HG02610 (cell line): Measurements from ENCODE around the gene INPP5D.
"Not testable (repeated sequence)": the region's sequence is repeated elsewhere in the genome, so short reads cannot be mapped to it uniquely, and the experiment has no call there.

Source experiments
- ATAC-seq: cut with Tn5 transposase; IDR thresholded peaks from one replicate; pipeline ENCODE4 v1.9.1; 2021; ENCODE audit warnings: mild to moderate bottlenecking, moderate library complexity; ENCODE audit not compliant: unreplicated experiment

The INPP5D gene

GRCh38 chr2:233114421-233114861 is 54.3 kb downstream of the INPP5D start:
- no peak for ATAC-seq

DNA sequence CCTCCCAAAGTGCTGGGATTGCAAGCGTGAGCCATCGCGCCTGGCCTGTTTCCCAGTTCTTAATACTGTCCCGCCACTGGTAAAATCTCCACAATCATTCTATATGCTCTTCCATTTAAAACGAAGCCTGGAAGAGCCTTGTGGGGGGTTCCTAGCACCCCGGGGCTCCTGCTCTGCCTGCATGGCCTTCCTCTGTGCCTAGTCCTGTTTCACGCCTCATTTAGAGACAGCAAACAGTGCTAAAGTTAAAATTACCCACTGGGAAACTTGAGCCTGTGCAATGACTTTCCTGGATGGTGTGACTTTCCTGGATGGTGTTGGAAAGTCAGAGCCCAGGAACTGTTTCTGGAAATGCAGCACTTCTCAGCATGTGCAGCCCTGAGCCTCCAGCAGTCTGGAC is 55.0 kb downstream of the INPP5D start:
- ATAC-seq: no peak

GRCh38 chr2:233115741-233116140 is 55.6 kb downstream of the INPP5D start:
- no peak for ATAC-seq

- no peak for ATAC-seq
Measured at GRCh38 chr2:233116946-233117345, 56.8 kb downstream of the INPP5D start.

- no peak for ATAC-seq
Measured at GRCh38 chr2:233117351-233117750, 57.2 kb downstream of the INPP5D start.

DNA sequence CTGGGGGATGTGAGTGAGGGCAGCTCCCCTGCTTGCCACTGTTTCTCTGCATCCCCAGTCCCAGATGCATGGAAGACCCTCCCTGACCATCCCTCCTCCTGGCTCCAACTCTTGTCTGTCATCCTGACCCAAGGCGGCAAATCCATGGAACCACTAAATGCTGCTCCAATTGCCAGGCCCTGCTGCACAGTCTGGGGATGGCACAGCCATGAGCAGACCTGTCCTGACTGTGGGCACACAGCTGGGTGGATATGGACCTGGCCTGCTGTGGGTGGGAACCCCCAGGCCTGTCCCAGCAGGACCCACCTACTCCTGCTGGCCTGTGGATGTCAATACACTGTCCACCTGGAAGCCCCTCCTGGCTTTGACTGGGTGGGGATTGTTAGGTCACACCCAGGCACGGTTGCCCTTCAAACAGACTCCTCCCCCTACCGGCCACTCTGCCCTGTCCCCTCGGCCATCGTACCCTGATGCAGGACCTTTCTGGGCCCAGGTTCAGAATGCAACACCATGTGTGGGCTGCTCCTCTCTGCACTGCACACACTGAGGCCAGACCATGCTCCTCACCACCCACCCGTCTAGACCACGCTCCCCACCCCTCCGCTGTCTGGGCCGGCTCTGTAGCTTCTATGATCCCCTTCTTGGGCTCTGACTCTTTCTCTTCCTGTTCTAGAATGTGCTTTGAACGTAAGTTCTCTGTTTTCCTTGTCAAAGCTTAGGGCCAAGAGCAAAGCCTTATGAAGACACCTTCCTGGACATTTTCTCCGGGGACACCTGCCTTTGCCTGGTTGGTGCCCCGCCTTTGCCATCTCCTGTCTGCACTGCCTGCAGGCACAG is 57.9 kb downstream of the INPP5D start:
- no peak for ATAC-seq

DNA sequence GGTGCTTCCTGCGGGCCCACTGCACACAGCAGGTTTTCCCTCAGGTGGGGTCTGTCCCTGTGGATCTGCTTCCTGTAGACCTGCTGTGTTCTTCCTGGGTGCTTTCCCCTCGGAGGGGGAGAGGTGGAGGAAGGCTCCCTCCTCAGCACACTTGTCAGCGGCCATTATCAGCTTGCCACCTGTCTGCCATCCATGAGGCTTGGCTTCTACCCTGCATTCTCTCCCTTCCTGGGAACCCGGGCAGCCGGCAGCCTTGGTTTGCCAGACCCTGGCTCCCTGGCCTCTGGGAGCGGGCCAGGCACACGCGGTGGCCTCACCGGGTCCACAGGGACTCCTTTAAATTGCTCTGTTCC is 58.5 kb downstream of the INPP5D start:
- ATAC-seq: no peak

DNA sequence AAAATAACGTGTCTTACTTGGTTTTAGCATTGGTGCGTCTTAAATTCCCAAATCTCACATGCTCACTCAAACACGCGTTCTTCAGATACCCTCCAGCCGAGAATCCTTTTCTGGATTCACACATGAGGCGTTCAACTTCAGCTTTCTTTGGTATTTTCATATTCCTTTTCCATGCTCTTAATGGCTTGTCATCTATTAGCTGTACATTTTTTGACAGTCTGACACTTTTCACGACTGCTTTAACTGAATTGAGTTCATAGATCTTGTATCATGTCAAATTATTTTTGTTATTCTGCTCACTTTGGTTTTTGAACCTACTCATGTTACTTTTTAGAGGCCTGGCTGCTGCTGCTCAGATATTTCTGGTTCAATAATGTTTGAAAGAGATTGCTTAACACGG is 59.0 kb downstream of the INPP5D start:
- ATAC-seq: no peak

DNA sequence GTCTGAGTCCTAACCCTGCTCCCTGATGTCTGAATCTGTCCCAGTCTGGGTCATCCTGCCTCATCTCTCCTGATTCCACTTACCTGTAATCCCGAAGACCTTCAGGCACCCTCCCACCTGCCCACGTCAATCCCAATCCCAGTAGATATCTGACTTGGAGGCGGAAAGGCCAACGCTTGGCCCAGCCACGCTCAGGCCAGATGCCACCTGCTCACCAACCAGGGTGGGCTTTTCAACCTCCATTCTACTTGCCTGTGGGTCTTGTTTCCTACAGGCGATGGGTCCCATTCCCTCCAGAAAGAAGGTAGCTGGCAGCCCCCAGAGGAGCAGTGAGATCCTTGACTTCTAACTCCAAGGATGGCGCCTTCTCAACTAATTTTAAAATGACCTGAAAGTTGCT is 59.7 kb downstream of the INPP5D start:
- no peak for ATAC-seq

GRCh38 chr2:233120459-233120858 is 60.3 kb downstream of the INPP5D start:
- no peak for ATAC-seq

DNA sequence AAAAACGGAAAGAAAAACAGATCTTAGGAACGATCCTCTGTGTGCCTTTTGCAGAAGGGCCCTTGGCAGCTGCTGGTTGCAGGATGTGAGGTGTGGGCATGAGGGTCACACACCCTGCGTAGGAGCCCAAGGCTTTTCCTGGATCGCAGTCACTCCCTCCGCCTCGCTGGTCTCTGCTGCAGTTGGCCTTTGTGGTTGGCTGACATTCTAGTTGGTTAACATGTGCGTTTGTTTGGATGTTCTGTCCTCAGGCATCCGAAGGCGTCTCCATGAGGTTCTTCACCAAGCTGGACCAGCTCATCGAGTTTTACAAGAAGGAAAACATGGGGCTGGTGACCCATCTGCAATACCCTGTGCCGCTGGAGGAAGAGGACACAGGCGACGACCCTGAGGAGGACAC is 61.7 kb downstream of the INPP5D start:
- ATAC-seq: no peak

DNA sequence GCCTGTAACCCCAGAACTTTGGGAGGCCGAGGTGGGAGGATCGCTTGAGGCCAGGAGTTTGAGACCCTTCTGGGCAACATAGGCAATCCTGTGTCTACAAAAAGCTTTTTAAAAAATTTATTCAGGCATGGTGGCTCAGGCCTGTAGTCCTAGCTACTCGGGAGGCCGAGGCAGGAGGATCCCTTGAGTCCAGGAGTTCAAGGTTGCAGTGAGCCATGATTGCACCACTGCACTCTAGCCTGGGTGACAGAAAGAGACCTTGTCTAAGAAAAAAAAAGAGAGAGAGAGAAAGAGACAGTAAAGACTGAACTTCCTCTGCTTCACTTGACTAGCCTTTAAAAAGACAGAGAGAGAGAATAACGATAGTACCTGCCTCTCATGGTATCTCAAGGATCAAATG is 62.4 kb downstream of the INPP5D start:
- ATAC-seq: no peak

DNA sequence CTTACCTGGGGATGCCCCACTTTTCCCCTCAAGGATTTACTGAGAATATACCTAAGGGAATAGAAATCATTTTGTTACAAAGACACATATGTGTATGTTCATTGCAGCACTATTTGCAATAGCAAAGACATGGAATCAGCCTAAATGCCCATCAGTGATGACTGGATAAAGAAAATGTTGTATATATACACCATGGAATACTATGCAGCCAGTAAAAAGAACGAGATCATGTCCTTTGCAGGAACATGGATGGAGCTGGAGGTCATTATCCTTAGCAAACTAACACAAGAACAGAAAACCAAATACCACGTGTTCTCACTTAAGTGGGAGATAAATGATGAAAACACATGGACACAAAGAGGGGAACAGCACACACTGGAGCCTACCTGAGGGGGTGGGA is 63.4 kb downstream of the INPP5D start:
- not testable (repeated sequence) for ATAC-seq

DNA sequence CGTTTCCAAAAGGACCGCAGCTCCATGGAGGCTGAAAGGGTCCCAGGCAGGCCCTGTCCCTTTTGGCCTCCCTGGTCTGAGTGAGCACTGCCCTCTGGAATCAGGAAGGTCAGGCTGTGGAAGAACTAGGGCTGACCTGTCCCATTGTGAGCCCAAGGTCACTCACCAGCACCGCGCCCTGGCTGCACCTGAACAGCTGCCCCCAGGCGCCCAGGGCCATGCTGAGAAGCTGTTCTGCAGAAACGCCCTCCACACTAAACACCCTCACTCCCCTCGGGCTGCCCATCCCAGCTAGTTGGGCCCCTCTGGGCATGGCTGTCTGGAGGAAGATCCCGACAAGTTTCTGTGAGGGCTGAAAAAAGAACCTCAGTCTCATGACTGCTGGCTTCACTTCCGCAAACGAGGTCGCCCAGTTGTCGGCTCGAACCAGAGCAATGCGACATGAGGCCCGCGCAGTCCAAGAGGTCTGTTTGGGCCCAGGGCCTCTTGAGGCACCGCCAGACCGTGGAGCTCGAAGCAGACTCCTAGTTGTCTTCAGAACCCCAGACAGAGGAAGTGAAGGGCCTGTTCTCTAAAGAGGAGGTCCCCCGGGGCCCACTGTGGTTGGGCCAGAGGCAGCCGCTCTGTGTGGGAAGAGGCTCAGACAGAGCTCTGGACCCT is 64.4 kb downstream of the INPP5D start:
- peak; percentile 86 for ATAC-seq

DNA sequence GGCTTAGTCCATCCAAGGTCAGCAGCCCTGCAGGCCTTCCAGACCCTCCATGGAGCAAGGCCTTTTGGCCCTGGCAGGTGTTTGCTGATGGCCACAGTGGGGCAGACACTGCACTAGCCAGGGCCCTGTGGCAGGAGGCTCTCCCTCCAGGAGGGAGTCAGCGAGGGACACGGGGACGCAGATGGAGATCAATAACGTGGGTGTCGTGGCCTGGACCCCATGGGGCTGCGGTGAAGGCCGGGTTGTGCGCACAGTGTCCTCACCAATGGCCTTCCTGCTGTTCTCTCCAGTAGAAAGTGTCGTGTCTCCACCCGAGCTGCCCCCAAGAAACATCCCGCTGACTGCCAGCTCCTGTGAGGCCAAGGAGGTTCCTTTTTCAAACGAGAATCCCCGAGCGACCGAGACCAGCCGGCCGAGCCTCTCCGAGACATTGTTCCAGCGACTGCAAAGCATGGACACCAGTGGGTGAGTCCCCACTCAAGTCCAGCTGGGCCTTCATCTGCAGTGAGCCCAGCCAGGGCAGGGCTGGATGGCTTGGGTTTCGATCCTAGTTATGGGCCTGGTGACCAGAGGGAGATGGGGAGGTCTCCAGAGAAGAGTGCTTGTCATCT is 65.4 kb downstream of the INPP5D start:
- ATAC-seq: no peak

- no peak for ATAC-seq
Measured at GRCh38 chr2:233129351-233129978, 69.3 kb downstream of the INPP5D start.

GRCh38 chr2:233130024-233130423 is 69.9 kb downstream of the INPP5D start:
- no peak for ATAC-seq

GRCh38 chr2:233130481-233131020 is 70.4 kb downstream of the INPP5D start:
- ATAC-seq: no peak

DNA sequence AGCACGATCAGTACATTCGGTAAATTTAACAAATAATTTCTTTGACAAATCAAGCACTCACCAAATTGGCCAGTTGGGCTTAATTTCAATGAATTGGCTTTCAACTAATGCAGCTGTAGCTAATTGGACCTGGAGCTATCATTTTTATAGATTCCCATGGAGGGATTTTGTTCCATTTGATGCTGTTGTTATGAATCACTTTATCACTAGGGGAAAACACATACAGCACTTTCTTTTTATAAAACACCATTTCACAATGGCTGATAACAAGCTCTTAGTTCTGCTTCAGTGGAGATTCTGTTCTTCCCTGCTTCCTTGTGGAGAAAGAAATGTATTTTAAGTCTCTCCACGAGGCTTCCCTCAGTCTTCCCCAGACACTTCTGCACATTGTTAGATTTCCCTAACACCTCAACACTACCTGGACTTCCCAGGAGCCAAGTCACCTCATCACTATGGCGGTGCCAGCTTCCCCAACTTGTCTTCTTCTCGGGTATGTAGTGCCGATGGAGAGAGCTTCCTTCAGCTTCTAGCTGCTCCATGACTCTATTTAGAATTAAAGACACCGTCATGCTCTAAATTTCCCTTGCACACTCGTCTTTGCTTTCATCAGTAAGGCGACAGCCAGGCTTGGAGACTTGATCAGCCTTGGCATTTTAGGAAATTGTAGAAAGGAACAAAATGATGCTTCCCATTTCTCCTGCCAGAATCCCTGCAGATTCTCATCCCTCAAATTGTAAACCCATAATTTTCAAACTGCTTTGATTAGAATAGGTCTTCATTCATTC is 72.0 kb downstream of the INPP5D start:
- no peak for ATAC-seq

GRCh38 chr2:233133239-233133638 is 73.1 kb downstream of the INPP5D start:
- ATAC-seq: no peak

DNA sequence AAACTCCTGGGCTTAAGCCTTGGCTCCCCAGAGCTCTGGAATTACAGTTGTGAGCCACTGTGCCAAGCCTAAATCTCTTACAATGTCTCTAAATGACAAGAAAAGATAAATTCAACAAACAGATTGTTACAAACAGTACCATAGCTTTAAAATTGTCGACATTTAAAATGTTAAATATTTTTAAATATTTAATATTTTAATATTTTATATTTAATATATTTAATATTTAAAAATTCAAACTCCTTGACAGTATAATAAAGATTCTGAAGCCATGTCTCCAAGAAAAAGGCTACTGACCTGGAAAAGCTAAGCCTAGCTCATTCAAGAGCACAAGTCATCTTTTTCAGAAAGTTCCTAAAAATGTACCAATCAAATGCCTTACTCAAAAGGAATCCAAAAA is 75.3 kb downstream of the INPP5D start:
- ATAC-seq: no peak
